Fibroblast of lung (primary cell): Measurements from ENCODE around the gene SCUBE1. TPM values are rescaled to one million over a fixed set of nuclear protein-coding genes. Genes with fewer than 3 reads are reported as not detected.

ENCODE experiments used
- DNase-seq, 2 donors: peaks; one replicate each; pipeline versions ENCODE4 v3.0.0 to v3.0.0-alpha.2; 2010; ENCODE audit warnings: low read depth in 2 of 2
- H2AFZ ChIP-seq: 2 replicates; pipeline ENCODE4 v1.5.1; 2012; ENCODE audit warnings: low read length, control low read depth, inconsistent platforms
- H3K27ac ChIP-seq: 2 replicates; pipeline ENCODE4 v1.5.1; 2011; ENCODE audit warnings: low read length, control low read depth; ENCODE audit not compliant: insufficient read depth
- H3K27me3 ChIP-seq: 2 replicates; pipeline ENCODE4 v1.5.1; 2011; ENCODE audit warnings: mild to moderate bottlenecking, low read length; ENCODE audit not compliant: control insufficient read depth, insufficient read depth
- H3K36me3 ChIP-seq: 2 replicates; pipeline ENCODE4 v1.5.1; 2011; ENCODE audit warnings: low read length; ENCODE audit not compliant: control insufficient read depth, insufficient read depth
- H3K4me1 ChIP-seq: 2 replicates; pipeline ENCODE4 v1.5.1; 2011; ENCODE audit warnings: low read length; ENCODE audit not compliant: control insufficient read depth, insufficient read depth; ENCODE audit errors: extremely low read depth
- H3K4me2 ChIP-seq: 2 replicates; pipeline ENCODE4 v1.5.1; 2011; ENCODE audit warnings: low read length, control low read depth; ENCODE audit not compliant: insufficient read depth; ENCODE audit errors: extremely low read depth
- H3K4me3 ChIP-seq, 4 experiments: fragments of 200-600 bp in 1 of 4; sonication (generic) in 1 of 4; replicated peaks in 1 of 4; 2 replicates each; pipeline ENCODE4 v1.5.1; 2011 to 2016; ENCODE audit warnings: low read length in 4 of 4, low read depth in 3 of 4, mild to moderate bottlenecking in 3 of 4, control low read depth in 2 of 4, inconsistent platforms in 1 of 4, mixed read lengths in 1 of 4; ENCODE audit not compliant: insufficient read depth in 1 of 4; ENCODE audit errors: control extremely low read depth in 1 of 4
- H3K79me2 ChIP-seq: 2 replicates; pipeline ENCODE4 v1.5.1; 2012; ENCODE audit warnings: mild to moderate bottlenecking, low read length, inconsistent platforms; ENCODE audit not compliant: control insufficient read depth, insufficient read depth
- H3K9ac ChIP-seq: 2 replicates; pipeline ENCODE4 v1.5.1; 2011; ENCODE audit warnings: mild to moderate bottlenecking, low read length, control low read depth; ENCODE audit not compliant: insufficient read depth
- H3K9me3 ChIP-seq: 2 replicates; pipeline ENCODE4 v1.5.1; 2012; ENCODE audit warnings: low read depth, low read length; ENCODE audit not compliant: control insufficient read depth, insufficient read depth
- H4K20me1 ChIP-seq: 2 replicates; pipeline ENCODE4 v1.5.1; 2011; ENCODE audit warnings: low read length; ENCODE audit not compliant: control insufficient read depth, insufficient read depth; ENCODE audit errors: extremely low read depth
- CTCF ChIP-seq, 2 donors: IDR thresholded peaks in 1 of 2; conservative IDR thresholded peaks in 1 of 2; 1 replicate in 1 of 2; 2 replicates in 1 of 2; pipeline ENCODE4 v1.5.1; 2011 to 2012; ENCODE audit warnings: low read length in 2 of 2, control low read depth in 1 of 2, inconsistent platforms in 1 of 2, low read depth in 1 of 2, mild to moderate bottlenecking in 1 of 2
- EZH2 ChIP-seq: IDR thresholded peaks from 2 replicates; pipeline ENCODE4 v1.5.1; 2012; ENCODE audit warnings: low read length, control low read depth, mild to moderate bottlenecking; ENCODE audit errors: missing control alignments
- polyA plus RNA-seq, 2 donors: library from polyadenylated mRNA; depleted of rRNA in 1 of 2; stranded (reverse) in 1 of 2; unstranded in 1 of 2; fragments of >200 nt; gene quantifications; 2 replicates each; pipeline ENCODE4 v1.2.1, GENCODE V29; 2011 to 2012; ENCODE audit warnings: missing spikeins in 1 of 2
- total RNA-seq: library from RNA; depleted of rRNA; stranded (reverse); fragments of >200 nt; gene quantifications from 2 replicates; pipeline ENCODE4 v1.2.1, GENCODE V29; 2014

The SCUBE1 gene
- total and polyA plus RNA-seq, 2 donors (not counting 1 experiment from before 2014, with no cell fraction given) = 0.17 TPM; not detected in 1

- no peaks in the 10 kb centered on the region for H3K79me2 ChIP-seq
- H3K27ac ChIP-seq = no peak overlapping the region
- no peak for DNase-seq
- H3K9ac ChIP-seq = no peak overlapping the region
- no peak overlapping the region for H3K4me2 ChIP-seq
- no peak for TF ChIP-seq EZH2
- TF ChIP-seq CTCF (conservative IDR thresholded peaks at IDR 0.05 in 1 of 2, IDR thresholded peaks at IDR 0.05 in 1 of 2; ENCODE audit: low read depth in 1 of 2, low read length in 2 of 2) = no peak
- H3K4me1 ChIP-seq = no peaks in the 10 kb centered on the region
- no peaks in the 10 kb centered on the region for H3K36me3 ChIP-seq
- no peaks in the 10 kb centered on the region for H3K27me3 ChIP-seq
- H2AFZ ChIP-seq = no peak overlapping the region
- H3K9me3 ChIP-seq = no peaks in the 10 kb centered on the region
- no peaks in the 10 kb centered on the region for H4K20me1 ChIP-seq
- H3K4me3 ChIP-seq = no peak overlapping the region
Measured at GRCh38 chr22:43317239-43317638, 25.9 kb downstream of the SCUBE1 start.

GRCh38 chr22:43315687-43316217 is 27.4 kb downstream of the SCUBE1 start:
- Histone ChIP-seq H3K9ac (no peak overlapping the region), H4K20me1 (no peaks in the 10 kb centered on the region), H3K4me2 (no peak overlapping the region), H2AFZ (no peak overlapping the region), H3K4me3 (no peak overlapping the region), H3K9me3 (no peaks in the 10 kb centered on the region), H3K27me3 (no peaks in the 10 kb centered on the region), H3K4me1 (no peaks in the 10 kb centered on the region), H3K36me3 (no peaks in the 10 kb centered on the region), H3K27ac (no peak overlapping the region), H3K79me2 (no peaks in the 10 kb centered on the region)
- no peak for TF ChIP-seq CTCF (conservative IDR thresholded peaks at IDR 0.05 in 1 of 2, IDR thresholded peaks at IDR 0.05 in 1 of 2; ENCODE audit: low read depth in 1 of 2, low read length in 2 of 2)
- no peak for TF ChIP-seq EZH2
- DNase-seq = no peak

GRCh38 chr22:43314611-43315010 is 28.6 kb downstream of the SCUBE1 start:
- Histone ChIP-seq H3K4me3 (no peak overlapping the region), H3K27me3 (no peaks in the 10 kb centered on the region), H3K4me2 (no peak overlapping the region), H3K79me2 (no peaks in the 10 kb centered on the region), H3K9me3 (no peaks in the 10 kb centered on the region), H3K9ac (no peak overlapping the region), H3K36me3 (no peaks in the 10 kb centered on the region), H4K20me1 (no peaks in the 10 kb centered on the region), H2AFZ (no peak overlapping the region), H3K27ac (no peak overlapping the region), H3K4me1 (no peaks in the 10 kb centered on the region)
- no peak for TF ChIP-seq CTCF (conservative IDR thresholded peaks at IDR 0.05 in 1 of 2, IDR thresholded peaks at IDR 0.05 in 1 of 2; ENCODE audit: low read depth in 1 of 2, low read length in 2 of 2)
- DNase-seq = no peak
